Measurements from ENCODE around the gene ASTN2. TPM values are rescaled to one million over a fixed set of nuclear protein-coding genes. Genes with fewer than 3 reads are reported as not detected.

ASTN2 gene
- total and polyA plus RNA-seq, 9 of the 15 experiments (the other 6 are each of a cell fraction or from before 2014, with no cell fraction given) = 0.56 to 3.5 (median 1.9) TPM

DNA sequence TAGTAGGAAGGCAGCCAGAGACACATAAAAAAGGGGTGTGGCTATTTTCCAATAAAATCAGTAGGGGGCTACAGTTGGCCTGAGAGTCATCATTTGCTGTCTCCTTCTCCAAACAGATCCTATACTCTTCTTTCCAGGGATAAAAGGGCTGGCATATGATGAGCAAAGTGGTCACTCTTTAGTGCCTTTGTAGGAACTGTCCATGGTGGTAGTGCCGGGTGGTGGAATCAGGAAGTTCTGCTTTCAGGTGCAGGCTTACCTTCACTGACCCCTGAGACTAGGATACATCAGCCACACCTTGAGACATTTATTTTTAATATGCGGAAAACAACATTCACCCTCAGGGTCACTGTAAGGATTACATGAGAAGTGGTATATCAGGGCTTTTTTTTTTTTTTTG is 80.8 kb downstream of the ASTN2 start (continued):
- TF ChIP-seq, protein P1, sequence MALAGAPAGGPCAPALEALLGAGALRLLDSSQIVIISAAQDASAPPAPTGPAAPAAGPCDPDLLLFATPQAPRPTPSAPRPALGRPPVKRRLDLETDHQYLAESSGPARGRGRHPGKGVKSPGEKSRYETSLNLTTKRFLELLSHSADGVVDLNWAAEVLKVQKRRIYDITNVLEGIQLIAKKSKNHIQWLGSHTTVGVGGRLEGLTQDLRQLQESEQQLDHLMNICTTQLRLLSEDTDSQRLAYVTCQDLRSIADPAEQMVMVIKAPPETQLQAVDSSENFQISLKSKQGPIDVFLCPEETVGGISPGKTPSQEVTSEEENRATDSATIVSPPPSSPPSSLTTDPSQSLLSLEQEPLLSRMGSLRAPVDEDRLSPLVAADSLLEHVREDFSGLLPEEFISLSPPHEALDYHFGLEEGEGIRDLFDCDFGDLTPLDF (CRISPR knock-in tag; IDR thresholded peaks at IDR 0.05) = no peak
- TF ChIP-seq HNRNPH1 (optimal IDR thresholded peaks at IDR 0.05; ENCODE audit: low read depth, low read length) (no peak), CEBPB (tag; IDR thresholded peaks at IDR 0.05) (no peak), SRSF7 (optimal IDR thresholded peaks at IDR 0.05; ENCODE audit: low read depth, low read length) (no peak), HDAC1 (IDR thresholded peaks at IDR 0.05) (no peak)

DNA sequence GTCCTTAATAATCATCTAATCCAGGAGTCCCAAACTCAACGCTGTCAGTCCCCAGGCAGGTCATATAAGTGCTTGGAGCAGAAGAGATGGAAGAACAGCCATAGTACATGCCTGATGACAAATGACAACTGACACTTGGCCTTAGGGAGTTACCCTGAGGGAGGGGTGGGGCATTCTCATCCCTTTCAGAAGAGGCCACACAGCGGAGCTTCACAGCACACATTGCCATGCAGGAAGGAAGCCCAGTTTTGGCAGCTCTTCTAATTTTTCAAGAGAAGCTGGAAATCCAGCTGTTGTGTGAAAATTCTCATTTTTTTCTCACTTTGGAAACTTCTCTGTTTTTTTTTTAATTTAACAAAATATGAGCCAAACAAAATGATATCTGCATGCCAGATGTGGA is 89.0 kb downstream of the ASTN2 start:
- no peak overlapping the region for H3K4me3 ChIP-seq
- intact Hi-C loops (cut with micrococcal nuclease) (no loop called here), in situ Hi-C loops (cut with MboI) (no loop called here)
- H3K36me3 ChIP-seq (ENCODE audit: control insufficient read depth, insufficient read depth, low read length) = no peaks in the 10 kb centered on the region
- no peak overlapping the region for H3K27ac ChIP-seq (ENCODE audit: extremely low read depth, low read depth, low read length)
- DNase-seq (ENCODE audit: extremely low read depth in 1 of 4, low spot score in 3 of 4) = no peak
- no peak for FAIRE-seq
- no peak overlapping the region for H2AFZ ChIP-seq (ENCODE audit: low read depth, low read length)
- H3K79me2 ChIP-seq (ENCODE audit: control insufficient read depth, insufficient read depth, low read length) = no peaks in the 10 kb centered on the region
- no peak overlapping the region for H3K4me2 ChIP-seq (ENCODE audit: insufficient read depth, low read length)
- POLR2A ChIA-PET = no interaction called here
- no peaks in the 10 kb centered on the region for H3K27me3 ChIP-seq (ENCODE audit: control insufficient read depth in 2 of 2, insufficient read depth in 2 of 2, low read length in 2 of 2)
- CTCF ChIA-PET (ENCODE audit: low intra/inter-chr PET ratio) = no interaction called here
- no TSS peak for BruUV-seq (replicated peaks)
- H3K9ac ChIP-seq (ENCODE audit: insufficient read depth in 1 of 2, low read depth in 2 of 2, low read length in 2 of 2) = no peak overlapping the region
- no peaks in the 10 kb centered on the region for H3K9me1 ChIP-seq (ENCODE audit: control insufficient read depth, insufficient read depth, low read length)
- H3K9me3 ChIP-seq (replicated peaks; ENCODE audit: control insufficient read depth, insufficient read depth, low read depth, low read length) = no peaks in the 10 kb centered on the region
- no peaks in the 10 kb centered on the region for H3K4me1 ChIP-seq (replicated peaks in 1 of 2; ENCODE audit: control insufficient read depth in 2 of 2, insufficient read depth in 2 of 2, low read length in 2 of 2)
- no peak for ATAC-seq
- WGBS (ENCODE audit: insufficient coverage, low coverage, missing lambda C conversion rate) = 0% methylated on average over 2 of the region's 2 CpGs
- no peaks in the 10 kb centered on the region for H4K20me1 ChIP-seq (replicated peaks; ENCODE audit: control insufficient read depth, insufficient read depth, low read length)
- TF ChIP-seq HNRNPH1 (optimal IDR thresholded peaks at IDR 0.05; ENCODE audit: low read depth, low read length) (no peak), SNRNP70 (optimal IDR thresholded peaks at IDR 0.05; ENCODE audit: low read depth, low read length) (no peak), PRMT5 (CRISPR knock-in tag; IDR thresholded peaks at IDR 0.05) (no peak), FOXK2 (conservative IDR thresholded peaks at IDR 0.05 in 1 of 2, IDR thresholded peaks at IDR 0.05 in 1 of 2; ENCODE audit: low read depth in 2 of 2) (no peak), ZNF24 (IDR thresholded peaks at IDR 0.05) (no peak), MAFG (tag; conservative IDR thresholded peaks at IDR 0.05) (no peak), ZNF174 (CRISPR knock-in tag; IDR thresholded peaks at IDR 0.05) (no peak), ZNF586 (CRISPR knock-in tag; conservative IDR thresholded peaks at IDR 0.05) (no peak), KDM2B (CRISPR knock-in tag; IDR thresholded peaks at IDR 0.05) (no peak), ZNF830 (CRISPR knock-in tag; IDR thresholded peaks at IDR 0.05) (no peak), ATF7 (IDR thresholded peaks at IDR 0.05) (no peak), POLR2H (tag; IDR thresholded peaks at IDR 0.05; ENCODE audit: low read depth) (no peak), WHSC1 (IDR thresholded peaks at IDR 0.05; ENCODE audit: low read length) (no peak), ZFX (CRISPR knock-in tag; IDR thresholded peaks at IDR 0.05) (no peak), CHCHD3 (CRISPR knock-in tag; IDR thresholded peaks at IDR 0.05) (no peak)
- TF ChIP-seq, protein P2, sequence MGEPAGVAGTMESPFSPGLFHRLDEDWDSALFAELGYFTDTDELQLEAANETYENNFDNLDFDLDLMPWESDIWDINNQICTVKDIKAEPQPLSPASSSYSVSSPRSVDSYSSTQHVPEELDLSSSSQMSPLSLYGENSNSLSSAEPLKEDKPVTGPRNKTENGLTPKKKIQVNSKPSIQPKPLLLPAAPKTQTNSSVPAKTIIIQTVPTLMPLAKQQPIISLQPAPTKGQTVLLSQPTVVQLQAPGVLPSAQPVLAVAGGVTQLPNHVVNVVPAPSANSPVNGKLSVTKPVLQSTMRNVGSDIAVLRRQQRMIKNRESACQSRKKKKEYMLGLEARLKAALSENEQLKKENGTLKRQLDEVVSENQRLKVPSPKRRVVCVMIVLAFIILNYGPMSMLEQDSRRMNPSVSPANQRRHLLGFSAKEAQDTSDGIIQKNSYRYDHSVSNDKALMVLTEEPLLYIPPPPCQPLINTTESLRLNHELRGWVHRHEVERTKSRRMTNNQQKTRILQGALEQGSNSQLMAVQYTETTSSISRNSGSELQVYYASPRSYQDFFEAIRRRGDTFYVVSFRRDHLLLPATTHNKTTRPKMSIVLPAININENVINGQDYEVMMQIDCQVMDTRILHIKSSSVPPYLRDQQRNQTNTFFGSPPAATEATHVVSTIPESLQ (CRISPR knock-in tag; IDR thresholded peaks at IDR 0.05) = no peak
- TF ChIP-seq, protein P3, sequence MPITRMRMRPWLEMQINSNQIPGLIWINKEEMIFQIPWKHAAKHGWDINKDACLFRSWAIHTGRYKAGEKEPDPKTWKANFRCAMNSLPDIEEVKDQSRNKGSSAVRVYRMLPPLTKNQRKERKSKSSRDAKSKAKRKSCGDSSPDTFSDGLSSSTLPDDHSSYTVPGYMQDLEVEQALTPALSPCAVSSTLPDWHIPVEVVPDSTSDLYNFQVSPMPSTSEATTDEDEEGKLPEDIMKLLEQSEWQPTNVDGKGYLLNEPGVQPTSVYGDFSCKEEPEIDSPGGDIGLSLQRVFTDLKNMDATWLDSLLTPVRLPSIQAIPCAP (CRISPR knock-in tag; IDR thresholded peaks at IDR 0.05; ENCODE audit: borderline replicate concordance) = no peak

Data from K562 (cell line).